ENCODE measurements around the gene CRIM1.

GRCh38 chr2:36482576-36483214 is 127.1 kb downstream of the CRIM1 start:
- TF ChIP-seq POLR2A (IDR thresholded peaks at IDR 0.05) (no peak), CTCF (IDR thresholded peaks at IDR 0.05 in 4 of 5, conservative IDR thresholded peaks at IDR 0.05 in 1 of 5) (no peak)
